Mesenchymal stem cell (in vitro differentiated cells and primary cell): ENCODE results near the gene LYPD4.
A peak's percentile ranks its signal among the peaks of the same experiment; 100 is the strongest.
"Not testable (repeated sequence)": the region's sequence is repeated elsewhere in the genome, so short reads cannot be mapped to it uniquely, and the experiment has no call there.

Experiments used
- DNase-seq: peaks from one replicate; pipeline ENCODE4 v3.0.0-alpha.2; 2013
- H2AFZ ChIP-seq: one replicate; pipeline ENCODE4 v1.6.1; 2013; ENCODE audit warnings: low read depth, mild to moderate bottlenecking, control low read depth, inconsistent platforms, low read length, moderate library complexity
- H2AK5ac ChIP-seq: 2 replicates; pipeline ENCODE4 v1.6.1; 2013; ENCODE audit warnings: low read length, moderate library complexity, mild to moderate bottlenecking, inconsistent platforms; ENCODE audit not compliant: severe bottlenecking
- H2BK120ac ChIP-seq: one replicate; pipeline ENCODE4 v1.6.1; 2013; ENCODE audit warnings: low read depth, mild to moderate bottlenecking, inconsistent platforms, low read length, moderate library complexity
- H2BK12ac ChIP-seq, 2 experiments: one replicate each; pipeline ENCODE4 v1.6.1; 2013; ENCODE audit warnings: inconsistent platforms in 2 of 2, low read length in 2 of 2, mild to moderate bottlenecking in 2 of 2, moderate library complexity in 2 of 2, control low read depth in 1 of 2
- H2BK15ac ChIP-seq: one replicate; pipeline ENCODE4 v1.6.1; 2013; ENCODE audit warnings: mild to moderate bottlenecking, low read depth, inconsistent platforms; ENCODE audit not compliant: poor library complexity, severe bottlenecking
- H2BK5ac ChIP-seq: 2 replicates; pipeline ENCODE4 v1.6.1; 2013; ENCODE audit warnings: low read depth, mild to moderate bottlenecking, low read length, control low read depth, inconsistent platforms; ENCODE audit not compliant: poor library complexity, severe bottlenecking
- H3K14ac ChIP-seq, 2 experiments: one replicate each; pipeline ENCODE4 v1.6.1; 2013; ENCODE audit warnings: inconsistent platforms in 2 of 2, low read length in 2 of 2, control low read depth in 1 of 2, mild to moderate bottlenecking in 1 of 2, moderate library complexity in 1 of 2
- H3K18ac ChIP-seq, 2 experiments: one replicate each; pipeline ENCODE4 v1.6.1; 2013; ENCODE audit warnings: inconsistent platforms in 2 of 2, low read length in 2 of 2, control low read depth in 1 of 2, low read depth in 1 of 2, mild to moderate bottlenecking in 1 of 2
- H3K23ac ChIP-seq, 2 experiments: one replicate each; pipeline ENCODE4 v1.6.1; 2013; ENCODE audit warnings: inconsistent platforms in 2 of 2, low read length in 2 of 2, mild to moderate bottlenecking in 2 of 2, moderate library complexity in 2 of 2, control low read depth in 1 of 2
- H3K27ac ChIP-seq: 2 replicates; pipeline ENCODE4 v1.5.1; 2013; ENCODE audit warnings: mild to moderate bottlenecking, moderate library complexity, low read length, control low read depth, inconsistent platforms; ENCODE audit not compliant: poor library complexity, severe bottlenecking
- H3K27me3 ChIP-seq, 2 experiments: 2 replicates each; pipeline versions ENCODE4 v1.6.1 to v1.7.0; 2013; ENCODE audit warnings: low read length in 2 of 2, mild to moderate bottlenecking in 2 of 2, moderate library complexity in 2 of 2, control low read depth in 1 of 2, inconsistent platforms in 1 of 2; ENCODE audit not compliant: control insufficient read depth in 1 of 2, insufficient read depth in 1 of 2
- H3K36me3 ChIP-seq, 2 experiments: 2 replicates each; pipeline versions ENCODE4 v1.6.1 to v1.7.0; 2013; ENCODE audit warnings: low read length in 2 of 2, control low read depth in 1 of 2, inconsistent platforms in 1 of 2, low read depth in 1 of 2, mild to moderate bottlenecking in 1 of 2; ENCODE audit not compliant: insufficient read depth in 2 of 2, control insufficient read depth in 1 of 2
- H3K4ac ChIP-seq, 2 experiments: one replicate each; pipeline ENCODE4 v1.6.1; 2013; ENCODE audit warnings: inconsistent platforms in 2 of 2, low read length in 2 of 2, mild to moderate bottlenecking in 2 of 2, moderate library complexity in 2 of 2, control low read depth in 1 of 2, low read depth in 1 of 2
- H3K4me1 ChIP-seq: 2 replicates; pipeline ENCODE4 v1.6.1; 2013; ENCODE audit warnings: low read depth, low read length, control low read depth; ENCODE audit not compliant: control insufficient read depth, insufficient read depth
- H3K4me2 ChIP-seq: 2 replicates; pipeline ENCODE4 v1.6.1; 2013; ENCODE audit warnings: low read length, mild to moderate bottlenecking, inconsistent platforms; ENCODE audit not compliant: poor library complexity, severe bottlenecking
- H3K4me3 ChIP-seq, 2 experiments: 2 replicates each; pipeline versions ENCODE4 v1.5.1 to v1.7.0; 2013; ENCODE audit warnings: low read length in 2 of 2, mild to moderate bottlenecking in 2 of 2, control low read depth in 1 of 2, low read depth in 1 of 2; ENCODE audit not compliant: insufficient read depth in 1 of 2
- H3K79me1 ChIP-seq: replicated peaks from 2 replicates; pipeline ENCODE4 v1.6.1; 2013; ENCODE audit warnings: mild to moderate bottlenecking, control low read depth, low read length, inconsistent platforms; ENCODE audit not compliant: poor library complexity, severe bottlenecking
- H3K9ac ChIP-seq: 2 replicates; pipeline ENCODE4 v1.7.0; 2013; ENCODE audit warnings: mild to moderate bottlenecking, low read length, moderate library complexity
- H3K9me3 ChIP-seq: 2 replicates; pipeline ENCODE4 v1.7.0; 2013; ENCODE audit warnings: mild to moderate bottlenecking, low read length; ENCODE audit not compliant: control insufficient read depth
- H4K8ac ChIP-seq: one replicate; pipeline ENCODE4 v1.6.1; 2013; ENCODE audit warnings: inconsistent platforms, mild to moderate bottlenecking, low read length, moderate library complexity
- H4K91ac ChIP-seq: one replicate; pipeline ENCODE4 v1.6.1; 2013; ENCODE audit warnings: mild to moderate bottlenecking, low read length, inconsistent platforms
- WGBS: methylation state at CpG from one replicate; pipeline ENCODE4 v1.1.7; 2013; ENCODE audit warnings: mixed read lengths; 5-methylcytosine and 5-hydroxymethylcytosine counted together

LYPD4 gene

DNA sequence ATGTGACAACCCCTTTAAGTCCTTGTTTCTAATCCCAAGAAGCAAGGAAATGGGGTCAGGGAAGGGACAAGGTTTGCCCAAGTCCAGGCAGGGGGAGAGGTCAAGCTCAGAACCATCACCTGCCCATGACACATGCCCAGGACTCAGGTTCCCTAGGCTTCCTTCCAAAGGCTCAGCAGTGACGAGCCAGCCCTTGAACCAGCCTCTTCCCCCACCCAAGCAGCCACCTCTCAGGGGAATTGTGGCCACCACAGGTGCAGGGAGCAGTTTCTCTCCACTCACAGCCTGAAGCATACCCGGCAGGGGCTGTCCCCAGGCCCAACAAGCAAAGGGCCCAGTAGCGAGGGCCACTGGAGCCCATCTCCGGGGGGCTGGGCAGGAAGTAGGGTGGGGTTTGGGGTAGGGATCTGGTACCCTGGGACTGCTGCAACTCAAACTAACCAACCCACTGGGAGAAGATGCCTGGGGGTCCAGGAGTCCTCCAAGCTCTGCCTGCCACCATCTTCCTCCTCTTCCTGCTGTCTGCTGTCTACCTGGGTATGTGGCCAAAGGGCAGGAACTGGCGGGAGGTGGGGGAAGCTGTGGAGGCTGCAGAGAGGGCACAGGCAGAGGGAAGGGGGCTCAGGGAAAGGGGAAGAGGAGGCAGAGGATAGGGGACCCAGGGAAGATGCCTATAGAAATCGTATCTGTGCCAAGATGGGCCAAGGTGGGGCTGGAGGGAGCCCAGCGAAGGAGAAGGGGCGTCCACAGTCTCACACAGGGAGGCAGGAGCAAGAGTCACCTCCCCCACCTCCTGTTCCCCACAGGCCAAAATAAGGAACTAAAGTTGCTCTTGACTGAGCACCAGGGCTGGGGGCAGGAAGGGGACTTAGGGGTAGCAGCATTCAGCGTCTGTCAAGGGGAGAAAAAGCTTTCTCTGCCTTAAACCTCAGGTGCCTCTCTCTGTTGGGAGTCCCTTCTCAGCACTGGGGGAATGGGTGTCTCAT lies 32.7 kb upstream of the LYPD4 start, which contains the start of gene CD79A:
Gene CD79A, plus strand, starts transcription at position 433 of the 986 bp plus-strand sequence. Its CDS starts 26 bp downstream, at position 459.
- WGBS: 78% methylated on average over 4 of the region's 9 CpGs
- H2AFZ ChIP-seq: no peak within 1 kb of the TSS
- no peak within 1 kb of the TSS for H2BK120ac ChIP-seq
- H3K9me3 ChIP-seq: no peaks in the 10 kb centered on the region
- H3K9ac ChIP-seq: no peak within 1 kb of the TSS
- DNase-seq: no peak
- no peak within 1 kb of the TSS for H3K18ac ChIP-seq
- H3K4me3 ChIP-seq: no peak within 1 kb of the TSS
- H3K79me1 ChIP-seq: no peaks in the 10 kb centered on the region
- no peaks in the 10 kb centered on the region for H3K4me1 ChIP-seq
- no peak within 1 kb of the TSS for H2AK5ac ChIP-seq
- H2BK15ac ChIP-seq: no peak within 1 kb of the TSS
- no peak within 1 kb of the TSS for H3K23ac ChIP-seq
- H3K36me3 ChIP-seq: peaks cover 10 to 11% of the 10 kb centered on the region in 2 experiments
- H3K4me2 ChIP-seq: no peak within 1 kb of the TSS
- H3K14ac ChIP-seq: peak within 1 kb of the TSS in 1 of 2 experiments; percentile 20
- H2BK5ac ChIP-seq: no peak within 1 kb of the TSS
- H3K27me3 ChIP-seq: peaks cover 15 to 26% of the 10 kb centered on the region in 2 experiments
- no peak within 1 kb of the TSS for H4K91ac ChIP-seq
- H3K27ac ChIP-seq: no peak within 1 kb of the TSS
- no peak within 1 kb of the TSS for H2BK12ac ChIP-seq
- H4K8ac ChIP-seq: no peak within 1 kb of the TSS
- H3K4ac ChIP-seq: no peak within 1 kb of the TSS

DNA sequence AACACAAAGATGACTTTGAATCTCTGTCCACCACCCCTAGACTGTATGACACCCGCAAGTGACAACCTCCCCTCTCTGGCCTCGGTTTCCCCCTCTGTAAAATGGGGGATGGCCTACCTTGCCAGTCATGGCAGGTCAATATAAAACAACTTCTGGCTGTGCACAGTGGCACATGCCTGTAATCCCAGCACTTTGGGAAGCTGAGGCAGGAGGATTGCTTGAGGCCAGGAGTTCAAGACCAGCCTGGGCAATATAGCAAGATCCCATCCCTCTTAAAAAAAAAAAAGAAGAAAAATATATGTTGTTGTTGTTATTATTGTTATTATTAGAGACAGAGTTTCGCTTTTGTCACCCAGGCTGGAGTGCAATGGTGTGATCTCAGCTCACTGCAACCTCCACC lies 31.5 kb upstream of the LYPD4 start:
- H2BK120ac ChIP-seq: not testable (repeated sequence)
- WGBS: 80% methylated on average over 3 of the region's 3 CpGs

DNA sequence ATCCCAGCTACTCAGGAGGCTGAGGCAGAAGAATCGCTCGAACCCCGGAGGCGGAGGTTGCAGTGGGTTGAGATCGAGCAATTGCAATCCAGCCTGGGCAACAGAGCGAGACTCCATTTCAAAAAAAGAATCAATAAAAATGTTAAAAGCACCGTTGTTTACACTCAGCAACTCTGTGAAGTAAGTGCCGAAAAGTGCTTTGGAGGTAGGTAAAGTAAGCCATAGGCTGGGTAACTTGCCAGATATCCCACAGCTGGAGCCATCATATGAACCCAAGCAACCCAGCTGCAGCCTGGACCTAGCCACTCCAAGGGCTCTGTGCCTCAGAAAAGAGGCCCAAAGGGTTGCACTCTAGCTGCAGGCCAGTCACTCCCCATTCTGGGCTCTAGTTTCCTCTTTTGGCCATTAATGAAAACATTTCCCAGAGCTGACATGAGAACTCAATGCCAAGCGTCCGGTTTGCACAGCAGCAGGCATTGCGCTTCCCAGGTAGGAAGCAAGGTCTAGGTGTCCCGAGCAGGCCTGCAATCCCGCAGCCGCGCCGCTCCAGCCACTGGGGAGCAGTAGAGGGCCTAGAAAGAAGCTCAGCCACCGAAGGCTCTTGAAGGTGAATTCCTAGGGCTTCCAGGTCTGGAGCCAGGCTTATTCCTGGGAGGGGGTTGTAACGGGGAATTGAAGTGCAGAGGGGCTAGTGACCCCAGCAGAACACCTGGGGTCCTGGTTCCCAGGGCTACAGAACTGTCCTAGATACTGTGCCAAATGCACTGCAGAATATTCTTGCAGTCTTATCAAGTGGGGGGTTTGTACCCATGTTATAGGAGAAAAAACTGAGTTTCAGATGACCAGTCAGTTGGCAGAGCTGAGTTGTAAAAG lies 28.5 kb upstream of the LYPD4 start:
- Histone ChIP-seq H2BK5ac (no peak overlapping the region), H3K4me3 (no peak overlapping the region), H2AFZ (no peak overlapping the region), H2BK12ac (no peak overlapping the region), H2BK120ac (no peak overlapping the region), H3K18ac (no peak overlapping the region), H3K9me3 (no peaks in the 10 kb centered on the region), H4K8ac (no peak overlapping the region), H2BK15ac (no peak overlapping the region), H3K4me2 (no peak overlapping the region), H3K23ac (no peak overlapping the region), H3K36me3 (peaks cover 49 to 52% of the 10 kb centered on the region in 2 experiments), H2AK5ac (no peak overlapping the region), H3K4ac (no peak overlapping the region), H4K91ac (no peak overlapping the region), H3K27ac (peak overlapping the region; percentile 29), H3K79me1 (peaks cover 6% of the 10 kb centered on the region), H3K9ac (no peak overlapping the region), H3K14ac (no peak overlapping the region), H3K27me3 (peaks cover 8 to 9% of the 10 kb centered on the region in 2 experiments), H3K4me1 (peaks cover 13% of the 10 kb centered on the region)
- WGBS: 53% methylated on average over 18 of the region's 18 CpGs
- DNase-seq: peak; percentile 70

More for the DNA sequence above, 31.5 kb upstream of the LYPD4 start:
- not testable (repeated sequence) for H3K27ac ChIP-seq, H3K4me2 ChIP-seq, H3K14ac ChIP-seq, H2AK5ac ChIP-seq, H3K79me1 ChIP-seq, H3K4me3 ChIP-seq, H4K91ac ChIP-seq, H3K9ac ChIP-seq, H2AFZ ChIP-seq, H3K23ac ChIP-seq, H3K18ac ChIP-seq, H4K8ac ChIP-seq, H2BK15ac ChIP-seq, H3K4me1 ChIP-seq, H3K9me3 ChIP-seq, DNase-seq, H2BK12ac ChIP-seq, H3K4ac ChIP-seq, H2BK5ac ChIP-seq
- H3K27me3 ChIP-seq: peaks cover 15 to 23% of the 10 kb centered on the region in 2 experiments
- H3K36me3 ChIP-seq: peaks cover 21 to 23% of the 10 kb centered on the region in 2 experiments
